NCI-H1436 (cell line): ENCODE measurements around the gene PDE4B.

Source experiments
- DNase-seq: peaks from one replicate; lab custom pipeline; 2025; lab: John Stamatoyannopoulos, UW

Gene PDE4B

GRCh38 chr1:66286307-66286706 is 493.6 kb downstream of the PDE4B start:
- DNase-seq, result no peak

DNA sequence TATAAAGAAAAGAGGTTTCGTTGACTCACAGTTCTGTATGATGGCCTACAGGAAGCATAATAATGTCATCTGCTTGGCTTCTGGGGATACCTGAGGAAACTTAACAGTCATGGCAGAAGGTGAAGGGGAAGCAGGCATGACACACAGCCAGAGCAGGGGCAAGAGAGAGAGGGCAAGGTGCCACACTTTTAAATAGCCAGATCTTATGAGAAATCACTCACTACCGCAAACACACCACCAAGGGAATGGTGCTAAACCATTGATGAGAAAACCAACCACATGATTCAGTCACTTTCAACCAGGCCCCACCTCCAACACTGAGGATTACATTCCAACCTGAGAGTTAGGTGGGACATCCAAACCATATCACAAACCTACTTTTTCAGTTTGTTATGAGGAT is 495.4 kb downstream of the PDE4B start:
- DNase-seq, result no peak

DNA sequence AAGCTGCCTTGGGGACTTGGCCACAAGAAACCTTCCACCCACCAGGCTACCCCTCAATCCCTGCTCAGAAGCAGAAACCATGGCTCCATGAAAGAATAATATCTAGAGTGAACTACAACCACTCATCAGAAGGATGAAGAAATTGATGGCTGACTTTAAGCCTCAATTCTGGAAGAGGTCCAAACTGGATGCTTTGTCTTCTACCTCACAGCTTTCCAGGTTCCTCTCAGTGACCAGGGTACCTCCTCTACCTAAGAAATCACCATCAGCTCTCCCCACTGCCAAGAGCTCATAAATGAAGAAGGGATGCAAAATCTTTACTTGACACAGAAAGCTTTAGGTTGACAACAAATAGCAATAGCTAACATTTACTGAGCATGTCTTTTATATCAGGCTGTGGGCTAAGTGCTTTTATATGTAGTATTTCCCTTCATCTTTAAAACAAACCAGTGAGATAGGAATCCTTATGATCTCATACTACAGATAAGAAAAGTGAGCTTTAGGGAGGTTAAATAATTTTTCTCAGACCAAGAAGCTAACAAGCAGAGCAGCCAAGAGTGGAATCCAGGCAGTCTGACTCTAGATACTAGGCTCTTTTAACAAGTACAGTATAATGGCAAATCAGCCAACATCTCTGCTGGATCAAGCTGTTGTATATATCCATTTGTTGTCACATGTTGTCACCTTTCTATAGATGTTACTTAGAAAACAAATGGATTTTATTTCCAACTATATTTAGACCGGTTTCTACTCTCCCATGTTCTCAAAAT is 498.3 kb downstream of the PDE4B start:
- DNase-seq, result no peak

DNA sequence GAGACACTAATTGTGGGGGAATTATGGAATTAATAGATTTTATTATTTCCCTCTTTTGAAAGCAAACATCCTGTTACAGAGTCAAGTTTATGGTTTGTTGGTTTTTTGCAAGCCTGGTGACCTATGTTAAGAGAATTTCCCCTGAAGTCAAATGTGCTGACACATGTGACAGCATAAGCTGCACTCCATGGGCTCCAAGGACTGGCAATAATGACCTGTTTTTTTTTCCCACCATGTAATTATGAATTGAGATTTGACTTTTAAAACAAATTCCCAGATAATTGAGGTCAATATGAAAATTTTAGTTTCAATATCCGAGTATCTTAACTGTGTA is 498.8 kb downstream of the PDE4B start:
- DNase-seq, result no peak

GRCh38 chr1:66292305-66292704 is 499.6 kb downstream of the PDE4B start:
- DNase-seq, result no peak

DNA sequence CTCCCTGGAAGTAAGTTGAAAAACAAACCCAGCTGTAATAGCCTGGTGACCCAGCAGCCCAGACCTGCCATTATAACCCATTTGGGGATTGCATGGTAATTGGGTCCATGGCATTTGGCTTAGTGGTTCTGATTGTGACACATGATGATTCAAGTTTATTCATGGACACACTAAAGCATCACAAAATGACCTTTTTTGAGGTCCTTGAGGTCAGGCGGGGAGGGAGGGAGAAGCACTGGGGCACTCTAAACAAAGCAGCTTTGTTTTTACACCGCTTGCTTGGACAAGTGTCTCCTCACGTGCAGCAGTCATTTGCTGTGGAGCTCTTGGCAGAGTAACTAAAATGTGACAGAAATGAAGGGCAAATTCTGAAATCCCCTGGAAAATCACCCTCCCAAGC is 500.2 kb downstream of the PDE4B start:
- DNase-seq, result no peak

GRCh38 chr1:66294707-66295370 is 502.1 kb downstream of the PDE4B start:
- no peak for DNase-seq

DNA sequence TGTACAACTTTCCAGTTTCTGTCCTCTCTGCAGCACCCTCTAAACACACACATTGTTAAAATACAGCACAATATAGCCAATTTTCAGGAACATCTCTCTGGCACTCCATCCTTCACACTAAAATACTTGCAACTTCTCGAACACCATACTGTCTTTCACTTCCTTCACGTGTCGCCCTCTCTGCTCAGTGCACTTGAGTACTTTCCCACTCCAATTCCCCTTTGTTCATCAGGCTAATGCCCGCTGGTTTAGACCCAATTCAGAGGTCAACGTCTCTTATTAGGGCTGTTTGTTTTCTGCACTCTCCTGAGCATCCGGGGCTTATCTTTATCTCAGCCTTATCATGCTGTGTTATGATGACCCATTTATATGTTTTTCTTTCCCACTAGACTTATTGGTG is 503.1 kb downstream of the PDE4B start:
- DNase-seq, result no peak

- DNase-seq, result no peak
These were observed 503.7 kb downstream of the PDE4B start for GRCh38 chr1:66296370-66296769.

- DNase-seq, result no peak
These were observed 504.3 kb downstream of the PDE4B start for GRCh38 chr1:66296951-66297350.

DNA sequence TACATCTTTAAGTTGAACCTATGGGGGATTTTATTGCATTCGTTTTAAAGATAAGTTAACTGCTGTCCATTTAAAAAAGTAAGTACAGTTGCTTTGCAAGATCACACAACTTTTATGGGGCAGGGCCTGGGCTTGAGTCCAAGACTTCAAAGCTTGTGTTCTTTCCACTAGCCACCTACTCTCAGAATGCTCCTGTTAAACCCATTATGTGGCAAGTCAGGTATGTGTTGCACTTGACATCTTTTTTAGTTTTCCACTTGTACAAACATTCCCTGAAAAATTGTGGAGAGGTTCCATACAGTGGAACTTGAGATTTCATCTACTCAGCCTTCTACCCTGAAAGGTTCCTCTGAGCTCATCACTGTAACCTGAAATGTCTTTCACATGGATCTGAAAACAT is 505.8 kb downstream of the PDE4B start:
- DNase-seq, result no peak

DNA sequence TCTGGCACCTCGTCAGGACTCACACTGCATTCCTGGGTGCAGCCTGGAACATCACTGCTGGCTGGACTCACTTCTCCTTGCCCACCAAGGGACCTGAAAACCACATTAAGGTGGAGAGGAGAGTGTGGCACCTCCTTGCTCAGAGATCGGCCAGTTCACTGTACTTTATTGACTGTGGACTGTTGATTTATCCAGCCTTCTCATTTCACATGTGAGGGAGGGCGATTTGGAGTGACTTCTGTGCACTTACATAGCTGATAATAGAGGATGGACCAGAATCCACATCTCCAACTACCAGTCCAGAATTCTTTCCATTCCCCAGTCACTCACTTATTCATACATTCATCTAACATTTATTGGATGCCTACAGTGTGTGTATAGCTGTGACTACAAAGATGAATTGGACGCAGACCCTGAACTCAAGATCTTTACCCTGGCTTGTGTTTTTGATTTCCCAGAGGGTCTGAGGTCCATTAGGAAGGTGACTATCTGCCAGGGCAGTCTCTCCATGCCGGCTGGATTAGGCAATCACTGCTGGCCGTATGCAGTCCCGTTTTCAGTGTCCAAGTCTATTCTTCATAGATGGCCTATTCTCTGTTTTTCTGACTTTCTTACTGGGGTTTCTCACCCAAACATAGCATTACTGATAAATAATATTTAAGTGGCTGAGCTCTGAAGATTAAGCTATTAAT is 507.7 kb downstream of the PDE4B start:
- DNase-seq, result no peak

DNA sequence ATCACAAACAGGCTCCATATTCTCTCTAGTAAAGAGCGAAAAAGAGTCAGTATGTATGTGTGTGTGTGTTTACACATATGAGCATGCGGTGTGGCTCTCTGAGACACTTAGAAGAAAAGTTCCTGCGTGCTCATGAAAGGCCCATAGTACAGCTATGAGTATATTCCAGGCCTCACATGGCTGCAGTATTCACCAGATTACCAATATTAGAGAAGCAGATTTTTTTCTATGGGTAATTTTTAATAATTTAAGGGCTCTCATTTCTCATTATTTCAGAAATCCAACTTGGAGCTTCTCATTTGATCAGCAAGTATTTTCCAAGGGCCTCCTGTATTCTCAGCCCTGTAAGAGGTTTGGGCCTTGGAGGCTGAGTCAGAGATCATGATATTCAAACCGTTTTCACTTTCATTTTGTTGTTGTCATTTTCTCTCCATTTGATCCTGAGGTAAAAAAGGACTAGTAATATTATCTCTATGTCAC is 508.3 kb downstream of the PDE4B start:
- no peak for DNase-seq

GRCh38 chr1:66302184-66302742 is 509.6 kb downstream of the PDE4B start:
- no peak for DNase-seq

- no peak for DNase-seq
These were observed 510.1 kb downstream of the PDE4B start for GRCh38 chr1:66302815-66303214.

- no peak for DNase-seq
These were observed 511.0 kb downstream of the PDE4B start for GRCh38 chr1:66303646-66304045.

GRCh38 chr1:66304128-66304527 is 511.4 kb downstream of the PDE4B start:
- no peak for DNase-seq

DNA sequence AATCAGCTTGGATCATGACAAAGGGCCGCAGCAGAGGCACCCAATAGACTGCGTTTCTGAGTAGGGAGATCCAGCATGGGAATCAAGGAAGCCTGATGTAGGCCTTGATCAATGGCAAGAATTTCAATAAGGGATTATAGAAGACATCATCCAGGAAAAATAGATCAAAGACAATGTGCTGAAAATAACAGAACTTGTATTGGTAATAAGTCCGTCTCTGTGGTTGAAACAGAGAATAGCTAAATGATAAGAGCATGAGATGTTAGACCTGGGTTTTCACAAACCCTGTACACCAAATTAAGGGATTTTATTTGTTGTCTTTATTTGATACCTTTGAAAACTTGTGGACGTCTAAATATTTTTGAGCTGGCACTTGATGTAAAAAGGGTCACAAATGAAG is 513.2 kb downstream of the PDE4B start:
- no peak for DNase-seq

DNA sequence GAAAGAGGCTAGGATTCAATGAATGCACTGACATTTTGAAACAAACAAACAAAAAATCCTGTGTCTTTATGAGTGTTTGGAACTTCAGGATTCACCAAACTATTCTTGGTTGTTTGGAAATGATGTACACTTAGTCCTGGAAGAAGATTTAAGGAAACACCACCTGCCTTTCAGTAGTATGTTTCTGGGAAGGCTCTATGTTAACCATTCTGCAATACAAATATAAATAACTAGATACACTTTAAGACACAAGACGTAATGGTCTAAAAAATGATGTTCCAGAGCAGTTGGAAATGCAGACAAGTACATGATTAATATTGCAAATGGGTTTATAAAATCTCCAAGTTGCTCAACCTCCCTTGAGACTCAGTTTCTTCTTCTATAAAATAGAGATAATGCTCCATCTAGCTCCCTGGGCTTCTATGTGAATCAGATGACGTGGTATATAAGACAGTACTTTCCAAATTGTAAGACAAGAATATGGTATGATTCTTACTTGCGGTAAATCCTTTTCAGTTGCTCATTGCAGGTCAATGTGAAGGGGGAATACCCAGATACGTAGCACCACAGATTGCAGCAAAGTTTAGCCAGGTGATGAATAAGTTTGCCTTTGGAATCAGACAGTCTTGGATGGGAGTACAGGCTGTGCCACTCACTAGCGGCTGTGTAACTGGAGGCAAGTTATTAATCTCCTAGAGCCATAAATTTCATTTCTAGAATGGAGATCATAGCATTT is 516.5 kb downstream of the PDE4B start:
- DNase-seq, result no peak

GRCh38 chr1:66311092-66311491 is 518.4 kb downstream of the PDE4B start:
- no peak for DNase-seq

DNA sequence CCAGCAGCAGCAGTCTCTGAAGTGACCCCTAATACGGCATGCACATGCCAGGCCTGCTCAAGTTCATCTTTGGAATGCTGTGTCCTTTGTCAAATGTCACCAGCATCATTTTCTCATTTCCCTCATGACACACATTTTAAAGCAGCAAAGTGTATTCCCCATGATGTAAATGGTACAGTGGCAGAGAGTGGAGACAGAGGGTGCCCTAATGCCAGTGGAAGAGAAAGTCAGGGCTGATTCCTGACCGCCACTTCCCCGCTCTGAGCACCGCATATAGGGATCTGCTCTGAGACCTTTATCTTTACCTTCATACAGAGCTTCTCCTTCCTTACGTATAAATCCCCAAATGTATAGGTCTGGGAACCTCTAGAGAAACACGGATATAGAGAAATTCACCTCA is 518.9 kb downstream of the PDE4B start:
- DNase-seq, result no peak
